ENCODE data around the gene RAMACL.

RAMACL gene

GRCh38 chr6:166534658-166535406, 51.6 kb downstream of the RAMACL start:
- no peak for DNase-seq (ENCODE audit: low read depth in 3 of 3, low spot score in 1 of 3)

- DNase-seq (ENCODE audit: low read depth in 3 of 3, low spot score in 1 of 3): no peak
Measured at GRCh38 chr6:166533205-166533824, 53.2 kb downstream of the RAMACL start.
